NCI-H345 treated with DMSO at 0.1 percent for 48 hours (cell line): Measurements from ENCODE around the gene CRELD1.
"Not testable (repeated sequence)": the region's sequence is repeated elsewhere in the genome, so short reads cannot be mapped to it uniquely, and the experiment has no call there.

Experiments
- DNase-seq: peaks from one replicate; lab custom pipeline; 2025; ENCODE audit not compliant: unreplicated experiment; lab: John Stamatoyannopoulos, UW

The CRELD1 gene, protein sequence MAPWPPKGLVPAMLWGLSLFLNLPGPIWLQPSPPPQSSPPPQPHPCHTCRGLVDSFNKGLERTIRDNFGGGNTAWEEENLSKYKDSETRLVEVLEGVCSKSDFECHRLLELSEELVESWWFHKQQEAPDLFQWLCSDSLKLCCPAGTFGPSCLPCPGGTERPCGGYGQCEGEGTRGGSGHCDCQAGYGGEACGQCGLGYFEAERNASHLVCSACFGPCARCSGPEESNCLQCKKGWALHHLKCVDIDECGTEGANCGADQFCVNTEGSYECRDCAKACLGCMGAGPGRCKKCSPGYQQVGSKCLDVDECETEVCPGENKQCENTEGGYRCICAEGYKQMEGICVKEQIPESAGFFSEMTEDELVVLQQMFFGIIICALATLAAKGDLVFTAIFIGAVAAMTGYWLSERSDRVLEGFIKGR

DNA sequence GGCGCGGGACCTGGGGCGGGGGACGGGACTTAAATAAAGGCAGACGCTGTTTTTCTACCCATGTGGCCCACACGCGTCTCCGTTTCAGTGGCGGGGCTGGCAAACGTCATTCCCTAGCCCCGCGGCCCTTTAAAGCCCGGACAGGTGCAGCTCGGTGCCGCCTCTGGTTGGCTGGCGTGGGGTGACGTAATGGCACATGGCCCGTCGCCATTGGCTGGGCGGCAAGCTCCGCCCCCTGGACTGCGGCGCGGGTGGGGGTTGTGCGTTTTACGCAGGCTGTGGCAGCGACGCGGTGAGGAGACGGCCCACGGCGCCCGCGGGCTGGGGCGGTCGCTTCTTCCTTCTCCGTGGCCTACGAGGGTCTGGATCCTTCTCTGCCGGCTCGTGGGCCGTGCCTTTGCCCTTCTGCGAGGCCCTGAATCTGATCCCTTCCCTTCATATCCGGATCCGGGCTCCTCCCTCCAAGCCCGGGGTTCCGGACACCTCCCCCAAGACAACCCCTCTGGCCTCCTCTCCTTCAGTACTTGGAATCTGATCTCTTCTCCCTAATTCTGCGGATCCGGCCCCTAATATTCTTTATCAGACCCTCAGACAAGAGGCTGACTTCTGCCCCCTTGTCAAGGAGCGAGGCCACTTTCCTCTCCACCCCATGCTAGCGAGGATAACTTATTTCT lies at the start of gene CRELD1:
CRELD1 (plus strand) TSS at position 274 of the 674 bp plus-strand sequence. CDS start 605 bp downstream, outside the sequence.
- peak; percentile 80 for DNase-seq

DNA sequence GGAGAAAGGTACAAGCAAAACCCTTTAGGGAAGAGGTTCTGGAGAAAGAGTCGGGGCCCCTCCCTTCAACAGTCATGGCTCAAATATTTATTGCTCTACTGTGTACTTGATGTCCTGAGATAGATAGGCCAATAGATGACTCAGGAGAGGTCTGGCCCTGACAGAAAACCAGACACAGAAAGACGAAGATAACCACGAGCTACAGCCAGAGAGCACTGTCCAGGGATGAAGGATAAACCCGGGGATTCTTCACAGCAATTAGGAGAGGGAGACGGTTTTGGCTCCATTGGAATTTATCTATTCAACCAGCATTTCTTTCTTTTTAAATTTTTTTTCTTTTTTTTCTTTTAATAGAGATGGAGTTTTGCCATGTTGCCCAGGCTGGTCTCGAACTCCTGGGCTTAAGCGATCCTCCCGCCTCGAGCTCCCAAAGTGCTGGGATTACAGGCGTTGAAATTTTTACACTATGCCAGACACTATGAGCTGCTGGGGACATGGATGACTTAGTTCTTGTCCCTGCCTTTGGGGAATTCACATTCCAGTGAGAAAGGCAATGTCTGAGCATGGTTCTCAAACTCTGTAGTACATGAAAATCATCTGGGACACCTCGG lies 49.0 kb upstream of the CRELD1 start:
- DNase-seq, result no peak

DNA sequence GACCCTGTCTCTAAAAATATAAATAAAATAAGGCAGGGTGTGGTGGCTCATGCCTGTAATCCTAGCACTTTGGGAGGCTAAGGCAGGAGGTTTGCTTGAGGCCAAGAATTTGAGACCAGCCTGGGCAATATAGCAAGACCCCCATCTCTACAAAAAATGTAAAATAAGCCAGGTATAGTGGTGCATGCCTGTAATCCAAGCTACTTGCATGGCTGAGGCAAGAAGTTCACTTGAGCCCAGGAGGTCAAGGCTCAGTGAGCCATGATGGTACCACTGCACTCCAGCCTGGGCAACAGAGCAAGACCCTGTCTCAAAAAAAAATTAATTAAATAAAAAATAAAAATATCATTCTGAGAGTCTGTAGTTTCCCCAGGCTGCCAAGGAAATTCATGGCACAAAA lies 47.3 kb upstream of the CRELD1 start:
- no peak for DNase-seq

DNA sequence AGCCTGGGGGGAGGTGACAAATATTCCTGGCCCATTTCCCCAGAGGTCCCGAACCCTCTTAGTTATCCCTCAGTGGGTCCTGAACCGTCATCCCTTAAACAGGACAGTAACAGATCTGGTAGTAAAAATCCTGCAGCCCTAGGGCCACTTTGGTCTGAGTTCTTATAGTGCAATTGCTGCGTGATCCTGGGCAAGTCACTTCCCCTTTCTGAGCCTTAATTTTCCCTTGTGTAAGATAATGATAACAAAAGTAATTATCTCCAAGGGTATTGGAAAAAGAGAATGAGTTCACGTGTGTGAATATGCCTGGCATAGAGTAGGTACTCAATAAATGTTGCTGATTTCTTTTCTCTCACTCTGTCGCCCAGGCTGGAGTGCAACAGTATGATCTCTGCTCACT lies 46.2 kb upstream of the CRELD1 start:
- no peak for DNase-seq

DNA sequence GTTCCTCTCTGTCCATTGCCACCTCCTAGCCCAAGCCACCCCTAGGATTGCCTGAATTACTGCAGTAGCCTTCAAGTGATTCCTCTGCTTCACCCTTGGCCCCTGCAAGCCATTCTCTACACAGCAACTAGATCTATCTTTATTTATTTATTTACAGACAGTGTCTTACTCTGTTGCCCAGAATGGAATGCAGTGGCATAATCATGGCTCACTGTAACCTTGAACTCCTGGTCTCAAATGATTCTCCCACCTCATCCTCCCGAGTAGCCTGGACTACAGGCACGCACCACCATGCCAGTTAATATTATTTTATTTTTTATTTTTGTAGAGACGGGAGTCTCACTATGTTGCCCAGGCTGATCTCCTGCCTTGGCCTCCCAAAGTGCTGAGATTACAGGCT lies 45.1 kb upstream of the CRELD1 start:
- DNase-seq, result no peak

DNA sequence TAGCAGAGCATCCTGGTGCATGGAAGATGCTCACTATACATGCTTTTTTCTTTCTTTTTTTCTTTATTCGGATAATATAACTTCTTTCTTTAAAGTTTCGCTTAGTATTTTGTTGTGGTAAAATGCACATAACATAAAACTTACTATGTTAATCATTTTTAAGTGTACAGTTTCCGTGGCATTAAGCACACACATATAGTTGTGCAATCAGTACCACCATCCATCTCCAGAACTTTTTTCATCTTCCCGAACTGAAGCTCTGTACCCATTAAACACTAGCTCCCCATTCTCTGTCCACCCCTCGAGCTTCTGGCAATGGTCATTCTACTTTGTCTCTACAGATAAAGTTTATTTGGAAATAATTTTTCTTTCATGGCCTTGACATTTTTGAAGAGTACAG lies 44.2 kb upstream of the CRELD1 start:
- no peak for DNase-seq

DNA sequence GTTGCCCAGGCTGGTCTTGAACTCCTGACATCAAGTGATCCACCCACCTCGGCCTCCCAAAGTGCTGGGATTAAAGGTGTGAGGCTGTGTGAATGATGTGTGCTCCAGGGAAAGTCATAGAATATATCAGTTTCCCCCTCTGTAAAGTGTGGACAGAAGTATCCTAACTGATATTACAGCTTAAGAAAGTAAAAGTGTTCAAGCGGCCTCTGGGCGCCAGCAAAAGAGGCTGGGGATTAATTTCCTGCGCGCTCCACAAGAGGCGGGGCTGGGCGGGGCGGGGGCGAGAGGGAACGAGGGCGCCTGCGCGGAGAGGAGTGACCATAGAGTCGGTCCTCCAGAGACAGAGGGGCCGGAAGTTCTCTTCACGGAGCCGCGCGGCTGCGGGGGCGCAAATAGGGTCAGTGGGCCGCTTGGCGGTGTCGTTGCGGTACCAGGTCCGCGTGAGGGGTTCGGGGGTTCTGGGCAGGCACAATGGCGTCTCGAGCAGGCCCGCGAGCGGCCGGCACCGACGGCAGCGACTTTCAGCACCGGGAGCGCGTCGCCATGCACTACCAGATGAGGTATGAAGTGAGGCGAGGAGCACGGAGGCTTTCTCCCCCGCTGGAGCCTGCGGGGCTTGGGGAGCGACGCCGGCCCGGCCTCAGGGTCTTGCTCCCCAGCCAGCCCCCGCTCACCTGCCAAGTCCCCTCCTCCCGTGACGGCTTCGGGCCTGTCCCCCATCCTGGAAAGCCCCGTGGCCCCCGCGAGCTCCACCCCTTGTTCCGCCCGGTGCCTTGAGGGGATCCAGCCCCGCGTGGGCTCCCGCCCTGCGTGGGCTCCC lies 43.2 kb upstream of the CRELD1 start, which contains the start of gene JAGN1:
JAGN1 (plus strand) TSS at position 362 of the 823 bp plus-strand sequence; CDS start at position 475, 113 bp downstream.
- peak; percentile 43 for DNase-seq

DNA sequence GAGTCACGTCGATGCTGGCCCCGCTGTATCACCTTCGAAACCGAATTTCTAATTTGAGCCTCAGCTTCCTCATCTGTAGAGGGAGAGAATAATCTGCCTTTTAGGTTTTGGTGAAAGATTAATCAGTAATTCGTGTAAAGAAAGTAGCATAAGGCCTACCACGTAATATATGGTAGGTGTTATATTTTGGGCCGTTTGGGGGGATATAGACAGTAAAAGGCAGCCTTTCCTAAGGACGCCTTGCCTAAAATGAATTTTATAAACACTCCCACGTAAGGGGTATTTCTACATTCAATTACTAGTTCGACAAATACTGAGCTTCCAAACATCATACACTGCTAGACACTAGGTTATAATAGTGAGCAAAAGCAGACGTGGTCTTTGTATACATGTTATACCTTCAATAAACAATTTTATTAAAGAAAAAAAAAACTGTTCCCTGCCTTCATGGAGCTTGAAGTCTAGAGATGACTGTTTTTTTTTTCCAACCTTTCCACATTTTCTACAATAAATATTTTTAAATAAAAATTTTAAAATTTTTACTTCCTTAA lies 42.5 kb upstream of the CRELD1 start:
- no peak for DNase-seq

DNA sequence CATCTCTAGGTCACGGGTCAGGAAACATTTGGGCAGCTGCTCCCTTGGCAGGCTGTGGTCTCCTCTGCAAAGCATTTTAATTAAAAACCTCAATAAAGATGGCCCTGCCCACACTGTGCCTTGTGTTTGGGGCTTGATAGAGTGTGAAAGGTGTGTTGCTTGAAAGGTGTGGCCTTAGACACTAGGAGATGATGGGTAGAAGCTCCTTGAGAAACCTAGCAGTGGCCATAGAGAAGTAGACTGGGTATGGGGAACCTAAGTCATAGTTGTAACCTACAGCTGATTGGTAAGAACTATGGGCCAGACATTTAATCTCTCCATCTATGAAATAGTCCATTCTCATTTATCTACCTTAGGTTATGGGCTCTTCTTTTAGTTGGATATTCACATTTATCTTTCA lies 39.9 kb upstream of the CRELD1 start:
- no peak for DNase-seq

DNA sequence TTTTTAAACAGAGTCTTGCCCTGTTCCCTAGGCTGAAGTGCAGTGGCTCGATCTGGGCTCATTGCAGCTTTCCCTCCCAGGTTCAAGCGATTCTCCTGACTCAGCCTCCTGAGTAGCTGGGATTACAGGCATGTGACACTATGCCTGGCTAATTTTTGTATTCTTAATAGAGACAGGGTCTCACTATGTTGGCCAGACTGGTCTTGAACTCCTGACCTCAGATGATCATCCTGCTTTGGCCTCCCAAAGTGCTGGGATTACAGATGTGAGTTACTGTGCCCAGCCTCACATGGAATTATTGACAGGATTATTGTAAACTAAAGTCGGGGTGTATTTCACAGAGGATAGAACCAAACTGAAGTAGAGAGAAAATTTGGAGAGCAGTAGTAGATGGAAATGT lies 37.9 kb upstream of the CRELD1 start:
- not testable (repeated sequence) for DNase-seq

DNA sequence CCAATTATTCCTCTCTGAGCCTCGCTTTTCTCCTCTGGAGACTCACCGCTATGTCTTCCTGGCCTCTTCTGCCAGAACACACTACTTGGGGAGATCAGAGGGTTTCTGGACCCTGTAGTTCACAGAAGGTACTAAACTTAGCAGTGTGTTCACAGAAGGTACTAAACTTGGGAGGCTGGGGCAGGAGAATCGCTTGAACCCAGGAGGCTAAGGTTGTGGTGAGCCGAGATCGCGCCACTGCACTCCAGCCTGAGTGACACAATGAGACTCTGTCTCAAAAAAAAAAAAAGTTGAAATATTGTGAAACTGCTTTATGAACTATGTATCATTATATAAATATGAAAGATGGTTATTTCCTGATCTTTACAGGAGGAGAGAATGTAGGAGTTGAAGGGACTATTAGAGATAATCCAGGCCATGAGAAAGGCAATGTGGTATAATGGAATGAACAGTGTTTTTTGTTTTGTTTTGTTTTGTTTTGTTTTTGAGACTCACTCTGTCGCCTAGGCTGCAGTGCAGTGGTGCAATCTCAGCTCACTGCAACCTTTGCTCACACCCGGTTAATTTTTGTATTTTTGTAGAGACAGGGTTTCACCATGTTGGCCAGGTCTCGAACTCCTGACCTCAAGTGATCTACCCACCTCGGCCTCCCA lies 36.8 kb upstream of the CRELD1 start:
- not testable (repeated sequence) for DNase-seq

DNA sequence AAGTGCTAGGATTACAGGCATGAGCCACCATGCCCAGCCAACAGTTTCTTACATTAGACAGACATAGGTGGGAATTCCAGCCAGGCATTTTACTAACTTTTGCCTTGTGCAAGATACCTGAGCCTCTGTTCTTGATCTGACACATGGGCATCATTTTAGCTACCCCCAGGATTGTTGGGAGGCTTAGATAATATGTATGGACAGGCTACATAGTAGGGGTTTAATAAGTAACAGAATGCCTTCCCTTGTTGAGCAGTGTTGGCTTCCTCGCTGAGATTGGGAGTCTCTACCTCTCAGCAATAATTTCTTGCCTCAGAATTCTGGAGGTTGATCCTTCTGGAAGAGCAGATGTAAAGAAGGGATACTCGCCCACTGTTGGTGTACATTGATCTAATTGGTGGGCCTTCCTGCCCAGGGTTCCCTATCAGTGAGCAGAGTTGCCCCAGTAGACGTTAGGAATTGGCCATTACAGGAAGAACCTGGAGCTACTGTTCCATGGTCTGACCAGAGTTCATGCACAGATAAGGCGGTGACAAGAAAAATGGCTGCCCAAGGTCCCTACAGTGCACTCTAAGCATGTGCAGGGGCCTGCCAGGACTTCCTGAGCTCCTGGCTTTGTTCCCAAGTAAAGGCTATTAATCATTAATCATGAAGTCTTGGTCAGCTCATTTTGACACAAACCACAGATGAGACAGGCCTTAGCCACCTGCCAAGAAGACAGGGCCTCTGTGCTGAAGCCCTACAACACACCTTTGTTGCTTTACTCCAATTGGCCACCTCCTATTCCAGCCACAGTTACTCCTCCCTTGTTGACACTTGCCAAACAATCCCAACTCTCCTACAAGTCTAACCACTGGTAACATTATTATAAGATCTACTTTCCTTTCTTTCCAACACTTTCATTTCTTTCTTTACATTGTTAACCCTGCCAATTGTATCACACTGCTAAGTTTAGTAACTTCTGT lies 35.9 kb upstream of the CRELD1 start:
- DNase-seq, result no peak

DNA sequence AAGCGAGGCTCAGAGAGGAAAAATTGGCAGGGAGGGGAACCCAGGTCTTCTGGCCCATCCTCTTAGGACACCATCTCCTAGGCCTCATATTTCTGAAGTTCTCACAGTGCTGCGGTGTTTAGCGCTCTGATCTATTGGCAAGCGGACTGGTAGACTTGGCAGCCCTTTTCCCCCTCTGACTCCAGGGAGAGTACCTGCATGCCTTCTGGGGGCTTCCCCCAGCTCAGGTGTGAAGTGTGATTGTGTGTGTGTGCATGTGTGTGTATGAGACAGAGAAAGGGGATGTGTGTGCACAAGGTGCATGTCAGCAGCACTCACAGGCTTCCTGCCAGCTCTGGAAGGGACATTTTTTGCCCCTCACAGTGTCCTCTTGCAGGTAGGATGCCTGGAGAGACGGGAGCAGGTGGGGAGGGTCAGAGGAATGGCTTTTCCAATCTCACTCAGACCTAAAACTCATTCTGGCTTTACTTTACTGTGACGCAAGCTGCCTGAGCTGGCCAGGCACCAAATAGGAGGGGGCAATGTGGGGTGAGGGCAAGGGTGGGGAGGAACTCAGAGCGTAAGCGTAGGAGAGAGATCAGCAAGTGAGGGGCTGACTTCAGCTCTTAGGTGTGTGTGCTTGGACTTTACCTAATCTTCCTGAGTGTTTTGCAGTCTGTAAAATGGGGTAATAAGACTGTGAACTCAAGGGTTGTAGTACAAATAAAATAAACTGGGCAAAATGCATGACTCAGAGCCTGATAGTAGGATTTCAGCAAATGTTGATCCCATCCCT lies 35.0 kb upstream of the CRELD1 start:
- no peak for DNase-seq

DNA sequence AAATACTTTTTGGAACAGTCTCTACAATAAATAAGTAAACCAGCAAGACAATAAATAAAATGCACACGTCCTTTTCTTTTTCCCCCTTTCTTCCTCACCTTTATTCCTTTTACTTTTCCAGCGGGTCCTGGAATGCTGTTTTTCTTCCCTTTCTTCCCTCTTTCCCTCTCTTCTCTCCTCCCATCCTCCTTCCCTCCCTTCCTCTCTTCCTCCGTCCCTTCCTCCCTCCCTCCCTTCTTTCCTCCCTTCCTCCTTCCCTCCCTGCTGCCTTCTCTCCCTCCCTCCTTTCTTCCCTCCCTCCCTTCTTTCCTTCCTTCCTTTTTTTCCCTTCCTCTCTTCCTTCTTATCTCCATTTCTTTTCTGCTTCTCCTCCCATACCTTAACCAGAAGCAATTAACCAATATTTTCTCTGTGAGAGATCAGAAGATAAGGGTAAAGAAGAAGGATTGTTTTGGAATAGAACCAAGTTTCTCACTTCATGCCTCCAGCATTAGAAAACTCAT lies 34.3 kb upstream of the CRELD1 start:
- no peak for DNase-seq

DNA sequence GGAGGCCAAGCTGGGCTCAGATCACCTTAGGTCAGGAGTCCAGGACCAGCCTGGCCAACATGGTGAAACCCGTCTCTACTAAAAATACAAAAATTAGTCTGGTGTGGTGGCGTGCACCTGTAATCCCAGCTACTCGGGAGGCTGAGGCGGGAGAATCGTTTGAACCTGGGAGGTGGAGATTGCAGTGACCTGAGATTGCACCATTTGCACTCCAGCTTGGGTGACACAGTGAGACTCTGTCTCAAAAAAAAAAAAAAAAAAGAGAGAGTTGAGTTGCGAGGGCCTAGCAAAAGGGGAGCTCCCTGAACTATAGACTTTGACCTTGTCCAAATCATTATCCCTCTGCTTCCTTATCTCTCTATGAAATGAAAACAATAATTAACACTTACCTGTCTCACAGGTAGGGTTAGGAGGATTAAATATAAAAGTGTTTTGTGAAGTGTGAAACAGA lies 32.6 kb upstream of the CRELD1 start:
- not testable (repeated sequence) for DNase-seq

DNA sequence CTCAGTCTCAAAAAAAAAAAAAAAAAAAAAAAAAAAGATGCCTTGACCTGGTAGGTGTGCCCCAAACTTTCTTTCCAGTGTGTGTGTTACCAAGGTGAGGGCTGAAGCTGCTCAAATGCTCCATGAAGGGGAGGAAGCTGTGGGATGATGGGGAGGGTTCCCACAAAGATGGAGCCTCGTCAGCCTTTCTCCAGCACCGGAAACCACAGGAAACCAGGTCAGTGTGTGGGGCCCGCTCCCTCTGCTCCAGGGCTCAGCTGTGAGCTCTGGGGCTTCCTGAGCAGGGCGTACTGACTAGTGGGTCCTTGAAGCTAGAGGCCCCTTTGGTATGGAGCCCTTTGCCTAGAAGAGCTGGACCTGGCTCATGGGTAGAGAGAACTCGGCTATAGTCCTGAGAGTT lies 31.7 kb upstream of the CRELD1 start:
- DNase-seq, result no peak

DNA sequence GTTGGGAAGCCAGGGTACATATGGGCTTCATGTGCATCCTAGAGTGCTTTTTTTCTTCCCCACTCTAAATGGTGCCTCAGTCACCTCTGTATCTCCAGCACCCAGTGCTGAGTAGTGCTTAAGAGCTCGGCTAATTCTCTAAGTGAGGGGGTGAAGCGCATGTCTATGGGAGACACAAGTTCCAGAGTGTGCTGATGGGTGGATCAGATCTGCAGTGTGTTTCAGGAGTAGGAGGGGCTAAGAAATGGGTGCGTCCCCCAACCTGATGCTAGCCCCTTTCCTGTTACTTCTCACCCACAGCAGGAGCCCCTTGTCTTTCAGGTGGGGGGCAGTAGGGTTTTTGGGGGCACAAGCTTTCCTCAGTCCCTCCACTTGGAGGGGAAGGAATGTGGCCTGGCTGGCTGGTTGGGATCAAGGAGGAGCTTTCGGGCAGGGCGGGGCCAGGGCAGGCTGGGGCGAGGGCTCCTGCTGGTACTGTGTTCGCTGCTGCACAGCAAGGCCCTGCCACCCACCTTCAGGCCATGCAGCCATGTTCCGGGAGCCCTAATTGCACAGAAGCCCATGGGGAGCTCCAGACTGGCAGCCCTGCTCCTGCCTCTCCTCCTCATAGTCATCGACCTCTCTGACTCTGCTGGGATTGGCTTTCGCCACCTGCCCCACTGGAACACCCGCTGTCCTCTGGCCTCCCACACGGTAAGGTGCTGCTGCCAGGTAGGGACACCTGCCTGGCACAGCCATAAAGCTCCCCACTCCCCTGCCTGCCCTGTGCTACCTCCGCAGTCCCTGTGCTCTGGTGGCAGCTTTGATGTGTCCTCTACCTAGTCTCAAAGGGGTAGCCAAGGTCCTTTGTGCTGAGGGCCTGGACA lies 31.0 kb upstream of the CRELD1 start, which contains the start of gene IL17RE:
IL17RE (plus strand) TSS at position 477 of the 866 bp plus-strand sequence; CDS start at position 562, 85 bp downstream.
- no peak for DNase-seq
